Endothelial cell of umbilical vein (primary cell): ENCODE measurements around the gene SULT1C2. TPM values are rescaled to one million over a fixed set of nuclear protein-coding genes. Genes with fewer than 3 reads are reported as not detected.

Experiments used
- BruUV-seq: library from RNA; stranded (reverse); fragments of 400-500 nt; replicated peaks from 2 replicates; lab custom pipeline; 2021; lab: Mats Ljungman, UMichigan
- CTCF ChIA-PET: fragments of 300-600, 350-600 bp; sonication (Branson Sonifier 250); formaldehyde crosslinking; loops from one replicate; lab custom pipeline; 2021; ENCODE audit warnings: antibody characterized with exemption, inconsistent platforms; lab: Charles Lee
- POLR2A ChIA-PET: fragments of 300-600, 350-600 bp; sonication (Branson Sonifier 250); formaldehyde crosslinking; loops from one replicate; lab custom pipeline; 2021; ENCODE audit warnings: antibody characterized with exemption, inconsistent platforms; lab: Charles Lee
- DNase-seq: peaks from one replicate; pipeline ENCODE4 v3.0.0-alpha.2; 2011; ENCODE audit warnings: low read depth, low spot score
- FAIRE-seq: peaks from 2 replicates; lab custom pipeline; 2011; peaks lifted over from hg19 to GRCh38; lab: Jason Lieb, UNC
- H2AFZ ChIP-seq: 2 replicates; pipeline ENCODE4 v1.6.0; 2012; ENCODE audit warnings: low read depth, low read length, control low read depth, inconsistent platforms
- H3K27ac ChIP-seq: 2 replicates; pipeline ENCODE4 v1.5.1; 2011; ENCODE audit warnings: low read depth, mild to moderate bottlenecking, control low read depth, low read length, moderate library complexity; ENCODE audit not compliant: insufficient read depth
- H3K27me3 ChIP-seq, 2 experiments: 2 replicates each; pipeline versions ENCODE4 v1.6.0 to v1.6.1; 2011; ENCODE audit warnings: low read length in 2 of 2, mixed read lengths in 1 of 2; ENCODE audit not compliant: control insufficient read depth in 2 of 2, insufficient read depth in 2 of 2
- H3K36me3 ChIP-seq, 2 experiments: 2 replicates in 1 of 2; 3 replicates in 1 of 2; pipeline ENCODE4 v1.5.1; 2011; ENCODE audit warnings: low read length in 2 of 2, mild to moderate bottlenecking in 1 of 2, moderate library complexity in 1 of 2; ENCODE audit not compliant: control insufficient read depth in 2 of 2, insufficient read depth in 2 of 2; ENCODE audit errors: extremely low read depth in 1 of 2
- H3K4me1 ChIP-seq: 3 replicates; pipeline ENCODE4 v1.5.1; 2011; ENCODE audit warnings: mild to moderate bottlenecking, low read length; ENCODE audit not compliant: control insufficient read depth, insufficient read depth; ENCODE audit errors: extremely low read depth
- H3K4me2 ChIP-seq: 2 replicates; pipeline ENCODE4 v1.6.1; 2011; ENCODE audit warnings: low read length, control low read depth, mixed read lengths; ENCODE audit not compliant: insufficient read depth
- H3K4me3 ChIP-seq, 3 experiments: fragments of 200-600 bp in 1 of 3; sonication (generic), shearing (Covaris generic) in 1 of 3; replicated peaks in 1 of 3; 2 replicates each; pipeline ENCODE4 v1.5.1; 2011 to 2016; ENCODE audit warnings: control low read depth in 3 of 3, low read length in 3 of 3, mild to moderate bottlenecking in 2 of 3, inconsistent platforms in 1 of 3, low read depth in 1 of 3, moderate library complexity in 1 of 3; ENCODE audit not compliant: insufficient read depth in 1 of 3
- H3K79me2 ChIP-seq: 2 replicates; pipeline ENCODE4 v1.6.0; 2012; ENCODE audit warnings: low read length, inconsistent platforms; ENCODE audit not compliant: control insufficient read depth, insufficient read depth
- H3K9ac ChIP-seq: replicated peaks from 2 replicates; pipeline ENCODE3; 2011; ENCODE audit warnings: low read length, control low read depth; ENCODE audit not compliant: insufficient read depth; ENCODE audit errors: extremely low read depth
- H3K9me1 ChIP-seq: replicated peaks from 3 replicates; pipeline ENCODE4 v1.6.0; 2011; ENCODE audit warnings: mild to moderate bottlenecking, low read length; ENCODE audit not compliant: control insufficient read depth, insufficient read depth; ENCODE audit errors: extremely low read depth
- H3K9me3 ChIP-seq: replicated peaks from 2 replicates; pipeline ENCODE4 v1.5.1; 2012; ENCODE audit warnings: low read length, inconsistent platforms; ENCODE audit not compliant: control insufficient read depth, insufficient read depth
- H4K20me1 ChIP-seq: replicated peaks from 2 replicates; pipeline ENCODE3; 2011; ENCODE audit warnings: mild to moderate bottlenecking, low read length; ENCODE audit not compliant: control insufficient read depth, insufficient read depth; ENCODE audit errors: extremely low read depth
- CTCF ChIP-seq, 2 donors: IDR thresholded peaks; 1 replicate in 1 of 2; 2 replicates in 1 of 2; pipeline ENCODE4 v1.5.1; 2011; ENCODE audit warnings: low read length in 2 of 2, mild to moderate bottlenecking in 2 of 2, moderate library complexity in 2 of 2, control low read depth in 1 of 2, inconsistent platforms in 1 of 2, low read depth in 1 of 2; ENCODE audit not compliant: insufficient read depth in 1 of 2; ENCODE audit errors: extremely low read depth in 1 of 2
- FOS ChIP-seq: IDR thresholded peaks from 2 replicates; pipeline ENCODE4 v1.6.1; 2011; ENCODE audit warnings: mild to moderate bottlenecking, low read length, moderate library complexity, borderline replicate concordance; ENCODE audit not compliant: insufficient read depth
- JUN ChIP-seq: IDR thresholded peaks from 2 replicates; pipeline ENCODE4 v1.6.1; 2011; ENCODE audit warnings: borderline replicate concordance, low read depth; ENCODE audit not compliant: insufficient read length, insufficient read depth
- MYC ChIP-seq: IDR thresholded peaks from one replicate; pipeline ENCODE4 v1.6.1; 2011; ENCODE audit warnings: mild to moderate bottlenecking, low read depth, low read length
- POLR2A ChIP-seq: IDR thresholded peaks from 2 replicates; pipeline ENCODE4 v1.6.1; 2012; ENCODE audit warnings: low read depth, mild to moderate bottlenecking, control low read depth, low read length
- dilution Hi-C: fragments of 300-500 bp; cut with MboI; formaldehyde crosslinking; loops from one replicate; pipeline ENCODE4 v1.15.0; 2019; ENCODE audit warnings: low sequenced_read_pairs; ENCODE audit not compliant: extremely low pct_ligation_motif_present
- intact Hi-C: fragments of 100-400 bp; cut with micrococcal nuclease; formaldehyde crosslinking; loops from one replicate; pipeline ENCODE4 v1.10.0; 2022
- polyA plus RNA-seq, 4 experiments: library from polyadenylated mRNA; depleted of rRNA in 3 of 4; stranded (reverse) in 3 of 4; unstranded in 1 of 4; fragments of >200 nt; gene quantifications; 2 replicates each; pipeline versions ENCODE4 v1.2.1 to v1.2.3, GENCODE V29; 2011 to 2012; ENCODE audit warnings: missing spikeins in 1 of 4
- total RNA-seq: library from RNA; stranded (reverse); gene quantifications from 2 replicates; pipeline ENCODE4 v1.2.3, GENCODE V29; 2021

Gene SULT1C2
- total and polyA plus RNA-seq, 2 donors (not counting 3 experiments of a cell fraction or from before 2014, with no cell fraction given) = not detected

GRCh38 chr2:108260773-108261172 lies 27.9 kb upstream of the SULT1C2 start:
- intact Hi-C loops (no loop called here), dilution Hi-C loops (no loop called here)
- TF ChIP-seq JUN = no peak
- Histone ChIP-seq H3K4me1 (no peaks in the 10 kb centered on the region), H3K36me3 (no peaks in the 10 kb centered on the region), H2AFZ (no peak overlapping the region), H3K79me2 (no peaks in the 10 kb centered on the region), H3K9me3 (no peaks in the 10 kb centered on the region), H3K27me3 (peaks cover 0 to 4% of the 10 kb centered on the region in 2 experiments), H3K4me2 (no peak overlapping the region), H3K9me1 (no peaks in the 10 kb centered on the region), H3K4me3 (no peak overlapping the region), H3K9ac (no peak overlapping the region), H3K27ac (no peak overlapping the region), H4K20me1 (no peaks in the 10 kb centered on the region)
- ChIA-PET CTCF (no interaction called here), POLR2A (no interaction called here)
- BruUV-seq = no TSS peak
- FAIRE-seq (no peak), DNase-seq (no peak)

- H3K4me3 ChIP-seq = no peak overlapping the region
- BruUV-seq = no TSS peak
- CTCF ChIA-PET = no interaction called here
- H3K4me1 ChIP-seq = no peaks in the 10 kb centered on the region
- H3K36me3 ChIP-seq = no peaks in the 10 kb centered on the region
- DNase-seq (no peak), FAIRE-seq (no peak)
- POLR2A ChIA-PET = no interaction called here
- H3K4me2 ChIP-seq = no peak overlapping the region
- no peak overlapping the region for H2AFZ ChIP-seq
- dilution Hi-C loops (no loop called here), intact Hi-C loops (no loop called here)
- H3K79me2 ChIP-seq = no peaks in the 10 kb centered on the region
- H3K27me3 ChIP-seq = peaks cover 0 to 4% of the 10 kb centered on the region in 2 experiments
- H4K20me1 ChIP-seq = no peaks in the 10 kb centered on the region
- H3K9me3 ChIP-seq = no peaks in the 10 kb centered on the region
- H3K9me1 ChIP-seq = no peaks in the 10 kb centered on the region
- H3K27ac ChIP-seq = no peak overlapping the region
- no peak overlapping the region for H3K9ac ChIP-seq
- TF ChIP-seq CTCF (IDR thresholded peaks at IDR 0.05; ENCODE audit: extremely low read depth in 1 of 2, insufficient read depth in 1 of 2, low read depth in 1 of 2, low read length in 2 of 2) (no peak), POLR2A (no peak), MYC (no peak), FOS (no peak)
Observed at GRCh38 chr2:108262036-108262435, 26.7 kb upstream of the SULT1C2 start.
